ENCODE data around the gene COMMD1. TPM values are rescaled to one million over a fixed set of nuclear protein-coding genes. Genes with fewer than 3 reads are reported as not detected.
"Not testable (repeated sequence)": the region's sequence is repeated elsewhere in the genome, so short reads cannot be mapped to it uniquely, and the experiment has no call there.

The COMMD1 gene
- total RNA-seq, 1 experiment from 2014 or later, result 41.4 TPM

GRCh38 chr2:62143696-62144095 lies 238.2 kb downstream of the COMMD1 start:
- no peak for DNase-seq (ENCODE audit: low spot score)
- intact Hi-C loops (cut with micrococcal nuclease; ENCODE audit: unreplicated experiment), result no loop called here
- H3K9me3 ChIP-seq (ENCODE audit: low read depth, low read length, poor library complexity, severe bottlenecking), result no peaks in the 10 kb centered on the region
- ChIA-PET CTCF (no interaction called here), POLR2A (ENCODE audit: low non-redundant PET) (no interaction called here)
- H3K4me1 ChIP-seq (ENCODE audit: insufficient read depth, low read length, poor library complexity, severe bottlenecking), result no peaks in the 10 kb centered on the region
- H3K27ac ChIP-seq (ENCODE audit: low read depth, low read length, poor library complexity, severe bottlenecking), result no peak overlapping the region
- H3K4me3 ChIP-seq (ENCODE audit: low read depth, low read length, poor library complexity, severe bottlenecking), result no peak overlapping the region
- TF ChIP-seq EZH2 (IDR thresholded peaks at IDR 0.05; ENCODE audit: borderline replicate concordance, low read depth, low read length, poor library complexity, severe bottlenecking) (no peak), CTCF (conservative IDR thresholded peaks at IDR 0.05; ENCODE audit: low read depth, low read length) (no peak)
- H3K36me3 ChIP-seq (ENCODE audit: insufficient read depth, low read length, poor library complexity, severe bottlenecking), result no peaks in the 10 kb centered on the region
- no peaks in the 10 kb centered on the region for H3K27me3 ChIP-seq (replicated peaks; ENCODE audit: insufficient read depth, low read depth, low read length, poor library complexity)
- no TSS peak for BruUV-seq (replicated peaks)

- ChIA-PET CTCF (no interaction called here), POLR2A (ENCODE audit: low non-redundant PET) (no interaction called here)
- no peak overlapping the region for H3K4me3 ChIP-seq (ENCODE audit: low read depth, low read length, poor library complexity, severe bottlenecking)
- no peak for DNase-seq (ENCODE audit: low spot score)
- H3K4me1 ChIP-seq (ENCODE audit: insufficient read depth, low read length, poor library complexity, severe bottlenecking), result no peaks in the 10 kb centered on the region
- H3K27me3 ChIP-seq (replicated peaks; ENCODE audit: insufficient read depth, low read depth, low read length, poor library complexity), result no peaks in the 10 kb centered on the region
- no TSS peak for BruUV-seq (replicated peaks)
- intact Hi-C loops (cut with micrococcal nuclease; ENCODE audit: unreplicated experiment), result no loop called here
- no peaks in the 10 kb centered on the region for H3K9me3 ChIP-seq (ENCODE audit: low read depth, low read length, poor library complexity, severe bottlenecking)
- H3K27ac ChIP-seq (ENCODE audit: low read depth, low read length, poor library complexity, severe bottlenecking), result no peak overlapping the region
- no peaks in the 10 kb centered on the region for H3K36me3 ChIP-seq (ENCODE audit: insufficient read depth, low read length, poor library complexity, severe bottlenecking)
- TF ChIP-seq EZH2 (IDR thresholded peaks at IDR 0.05; ENCODE audit: borderline replicate concordance, low read depth, low read length, poor library complexity, severe bottlenecking) (no peak), CTCF (conservative IDR thresholded peaks at IDR 0.05; ENCODE audit: low read depth, low read length) (no peak)
Measured at GRCh38 chr2:62144689-62145477, 239.4 kb downstream of the COMMD1 start.

GRCh38 chr2:62145478-62146100 lies 240.1 kb downstream of the COMMD1 start:
- no peak for TF ChIP-seq EZH2 (IDR thresholded peaks at IDR 0.05; ENCODE audit: borderline replicate concordance, low read depth, low read length, poor library complexity, severe bottlenecking)
- no peaks in the 10 kb centered on the region for H3K4me1 ChIP-seq (ENCODE audit: insufficient read depth, low read length, poor library complexity, severe bottlenecking)

DNA sequence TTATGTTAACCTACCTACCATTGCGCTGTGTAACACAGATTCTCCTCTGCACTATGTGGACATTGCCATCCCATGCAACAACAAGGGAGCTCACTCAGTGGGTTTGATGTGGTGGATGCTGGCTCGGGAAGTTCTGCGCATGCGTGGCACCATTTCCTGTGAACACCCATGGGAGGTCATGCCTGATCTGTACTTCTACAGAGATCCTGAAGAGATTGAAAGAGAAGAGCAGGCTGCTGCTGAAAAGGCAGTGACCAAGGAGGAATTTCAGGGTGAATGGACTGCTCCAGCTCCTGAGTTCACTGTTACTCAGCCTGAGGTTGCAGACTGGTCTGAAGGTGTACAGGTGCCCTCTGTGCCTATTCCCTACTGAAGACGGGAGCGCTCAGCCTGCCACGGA lies 241.3 kb downstream of the COMMD1 start:
- CTCF ChIA-PET; H3K9me3 ChIP-seq (ENCODE audit: low read depth, low read length, poor library complexity, severe bottlenecking); H3K27ac ChIP-seq (ENCODE audit: low read depth, low read length, poor library complexity, severe bottlenecking); H3K4me3 ChIP-seq (ENCODE audit: low read depth, low read length, poor library complexity, severe bottlenecking); POLR2A ChIA-PET (ENCODE audit: low non-redundant PET); BruUV-seq (replicated peaks); H3K27me3 ChIP-seq (replicated peaks; ENCODE audit: insufficient read depth, low read depth, low read length, poor library complexity); intact Hi-C loops (cut with micrococcal nuclease; ENCODE audit: unreplicated experiment); H3K4me1 ChIP-seq (ENCODE audit: insufficient read depth, low read length, poor library complexity, severe bottlenecking); H3K36me3 ChIP-seq (ENCODE audit: insufficient read depth, low read length, poor library complexity, severe bottlenecking); DNase-seq (ENCODE audit: low spot score): not testable (repeated sequence)

More at GRCh38 chr2:62145478-62146100, 240.1 kb downstream of the COMMD1 start:
- no TSS peak for BruUV-seq (replicated peaks)
- no peak for DNase-seq (ENCODE audit: low spot score)
- Histone ChIP-seq H3K4me3 (ENCODE audit: low read depth, low read length, poor library complexity, severe bottlenecking) (no peak overlapping the region), H3K9me3 (ENCODE audit: low read depth, low read length, poor library complexity, severe bottlenecking) (no peaks in the 10 kb centered on the region), H3K27me3 (replicated peaks; ENCODE audit: insufficient read depth, low read depth, low read length, poor library complexity) (no peaks in the 10 kb centered on the region), H3K27ac (ENCODE audit: low read depth, low read length, poor library complexity, severe bottlenecking) (no peak overlapping the region), H3K36me3 (ENCODE audit: insufficient read depth, low read length, poor library complexity, severe bottlenecking) (no peaks in the 10 kb centered on the region)
- ChIA-PET CTCF (no interaction called here), POLR2A (ENCODE audit: low non-redundant PET) (no interaction called here)
- intact Hi-C loops (cut with micrococcal nuclease; ENCODE audit: unreplicated experiment), result no loop called here

Data from A673 (cell line).